Myocyte (in vitro differentiated cells): Measurements from ENCODE around the gene EFHD2. TPM values are rescaled to one million over a fixed set of nuclear protein-coding genes. Genes with fewer than 3 reads are reported as not detected.
A peak's percentile ranks its signal among the peaks of the same experiment; 100 is the strongest.
"Not testable (repeated sequence)": the region's sequence is repeated elsewhere in the genome, so short reads cannot be mapped to it uniquely, and the experiment has no call there.

Experiments used
- DNase-seq: peaks from one replicate; pipeline ENCODE4 v3.0.0-alpha.2; 2012; ENCODE audit warnings: low read depth
- total RNA-seq: library from RNA; depleted of rRNA; stranded (reverse); fragments of >200 nt; gene quantifications from 2 replicates; pipeline ENCODE4 v1.2.3, GENCODE V29; 2014

Gene EFHD2
- total RNA-seq, 1 donor from 2014 or later = 84.4 TPM

DNA sequence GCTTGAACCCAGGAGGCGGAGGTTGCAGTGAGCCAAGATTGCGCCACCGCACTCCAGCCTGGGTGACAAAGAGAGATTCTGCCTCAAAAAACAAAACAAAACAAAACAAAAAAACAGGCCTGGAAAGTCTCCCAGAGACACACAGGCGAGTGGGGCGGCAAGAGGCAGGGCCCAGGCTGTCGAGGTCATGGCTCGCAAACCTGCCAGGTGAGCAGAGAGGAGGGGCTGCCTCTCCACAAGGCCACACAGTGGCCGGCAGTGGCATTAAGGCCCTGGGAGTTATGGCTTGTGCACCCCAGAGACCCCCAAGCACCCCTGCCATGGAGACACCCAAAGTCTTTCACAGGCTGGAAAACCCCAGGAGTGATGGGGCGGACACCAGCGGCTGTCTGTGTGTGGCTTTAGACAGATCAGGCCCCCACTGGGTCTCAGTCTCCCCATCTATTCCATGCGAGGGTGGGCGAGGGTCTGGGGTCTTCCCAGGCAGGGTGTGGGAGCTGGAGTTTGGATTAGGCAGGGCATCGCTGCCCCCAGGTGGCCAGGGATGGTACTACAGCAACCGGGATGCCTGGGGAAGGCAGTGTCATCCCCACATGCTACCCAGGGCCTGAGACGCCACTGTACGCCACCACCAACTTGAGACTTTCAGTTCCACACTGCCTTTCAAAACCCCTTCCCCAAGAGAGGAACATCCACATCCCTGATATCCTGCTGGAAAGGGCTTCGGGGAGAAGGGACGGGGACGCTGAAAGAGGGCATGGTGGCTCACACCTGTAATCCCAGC, 21.3 kb downstream of the EFHD2 start:
- DNase-seq = peak; percentile 66

- DNase-seq = no peak
Observed at GRCh38 chr1:15431571-15431948, 21.9 kb downstream of the EFHD2 start.

DNA sequence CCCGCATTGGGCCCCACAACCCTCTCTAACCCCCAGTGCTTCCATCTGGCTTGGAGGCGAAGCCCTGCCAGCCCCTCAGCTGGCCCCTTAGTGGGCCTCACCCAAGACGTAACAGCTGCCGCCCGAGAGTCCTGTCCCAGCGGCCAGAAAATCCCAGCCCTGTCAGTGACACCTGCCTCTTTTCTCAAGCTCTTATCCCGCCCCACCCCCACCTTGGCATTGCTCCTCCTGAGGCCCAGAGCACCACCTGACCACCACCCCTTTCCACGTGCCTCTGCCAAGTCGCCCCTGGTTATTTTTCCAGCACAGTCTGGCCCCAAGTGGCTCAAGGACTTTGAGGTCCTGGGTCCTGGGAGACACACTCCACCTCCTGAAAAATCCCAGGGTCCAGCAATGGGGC, 22.6 kb downstream of the EFHD2 start:
- peak; percentile 97 for DNase-seq

- no peak for DNase-seq
Observed at GRCh38 chr1:15433471-15433870, 23.8 kb downstream of the EFHD2 start.

DNA sequence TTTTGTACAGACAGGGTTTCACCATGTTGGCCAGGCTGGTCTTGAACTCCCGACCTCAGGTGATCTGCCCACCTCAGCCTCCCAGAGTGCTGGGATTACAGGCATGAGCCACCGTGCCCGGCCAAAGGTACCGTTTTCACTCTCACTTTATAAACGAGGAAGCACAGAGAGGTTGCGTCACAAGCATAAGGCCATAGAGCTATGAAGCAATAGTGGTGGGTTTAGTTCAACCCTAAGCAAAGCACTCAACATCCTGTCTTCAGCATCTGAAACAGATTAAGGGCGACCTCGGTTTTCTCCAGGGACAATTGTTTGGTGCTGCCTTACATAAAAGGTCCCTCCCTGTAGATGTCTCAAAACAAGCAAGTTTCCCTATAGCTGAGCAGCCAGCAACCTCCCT, 25.1 kb downstream of the EFHD2 start:
- not testable (repeated sequence) for DNase-seq

DNA sequence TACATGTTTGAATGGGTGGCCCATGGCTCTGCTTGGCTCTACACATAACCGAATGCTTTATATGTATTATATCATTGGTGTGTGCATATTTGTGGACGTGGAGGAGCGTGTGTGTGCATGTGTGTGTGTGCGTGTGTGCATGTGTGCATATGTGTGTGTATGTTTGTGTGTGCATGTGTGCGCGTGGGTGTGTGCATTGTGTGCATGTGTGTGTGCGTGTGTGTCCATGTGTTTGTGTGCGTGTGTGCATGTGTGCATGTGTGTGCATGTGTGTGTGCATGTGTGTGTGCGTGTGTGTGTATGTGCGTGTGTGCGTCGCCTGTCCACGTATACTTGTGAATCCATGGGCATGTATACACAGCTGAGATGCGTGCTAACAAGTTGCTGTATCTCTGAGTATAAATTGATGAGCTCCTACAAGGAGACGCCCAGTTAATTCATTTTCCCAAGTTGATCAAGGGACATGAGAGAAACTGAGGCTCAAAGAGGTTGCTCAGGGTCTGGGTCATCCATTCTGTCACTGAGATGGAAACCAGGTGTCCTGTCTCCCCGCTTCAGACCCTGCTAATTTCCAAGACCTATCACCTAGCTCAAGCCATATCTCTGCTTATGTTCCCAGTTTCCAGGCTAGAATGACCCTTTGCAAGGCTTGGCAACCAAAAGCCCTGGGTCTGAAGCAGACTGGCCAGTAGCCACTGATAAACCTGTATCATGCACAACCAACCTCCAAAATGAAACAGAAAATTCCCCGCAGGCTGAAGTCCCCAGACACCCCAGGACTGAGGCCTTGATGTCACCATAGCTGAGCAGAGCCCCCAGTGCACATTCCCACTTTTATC, 25.8 kb downstream of the EFHD2 start:
- no peak for DNase-seq

- DNase-seq = no peak
Observed at GRCh38 chr1:15436881-15437442, 27.3 kb downstream of the EFHD2 start.

DNA sequence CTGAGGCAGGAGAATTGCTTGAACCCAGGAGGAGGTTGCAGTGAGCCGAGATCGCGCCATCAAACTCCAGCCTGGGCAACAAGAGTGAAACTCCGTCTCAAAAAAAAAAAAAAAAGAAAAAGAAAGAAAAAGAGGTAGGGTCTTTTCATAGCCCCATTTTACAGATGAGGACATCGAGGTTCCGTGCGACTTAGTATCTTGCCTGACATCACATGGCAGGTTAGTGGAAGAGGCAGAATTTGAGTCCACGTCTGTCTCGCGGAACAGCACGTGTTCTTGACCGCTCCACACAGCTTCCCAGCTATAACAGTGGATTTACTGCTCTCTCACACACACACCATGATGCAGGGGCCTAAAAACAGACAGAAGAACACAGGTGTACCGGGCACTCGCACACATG, 29.6 kb downstream of the EFHD2 start:
- DNase-seq = no peak

DNA sequence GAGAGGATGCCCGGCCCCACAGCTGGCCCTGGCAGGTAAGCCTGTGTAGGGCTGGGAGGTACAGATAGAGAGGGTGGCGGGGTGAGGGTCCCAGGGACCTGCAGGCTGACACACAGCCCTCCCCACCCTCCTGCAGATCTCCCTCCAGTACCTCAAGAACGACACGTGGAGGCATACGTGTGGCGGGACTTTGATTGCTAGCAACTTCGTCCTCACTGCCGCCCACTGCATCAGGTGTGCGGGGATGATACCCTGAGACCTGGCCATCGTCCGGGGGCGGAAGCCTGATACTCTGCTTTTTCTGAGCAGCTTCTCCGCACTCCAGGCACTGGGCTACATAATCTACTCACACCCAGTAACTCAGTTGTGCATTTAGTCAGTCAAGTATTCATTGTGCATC, 30.7 kb downstream of the EFHD2 start:
- DNase-seq = no peak

DNA sequence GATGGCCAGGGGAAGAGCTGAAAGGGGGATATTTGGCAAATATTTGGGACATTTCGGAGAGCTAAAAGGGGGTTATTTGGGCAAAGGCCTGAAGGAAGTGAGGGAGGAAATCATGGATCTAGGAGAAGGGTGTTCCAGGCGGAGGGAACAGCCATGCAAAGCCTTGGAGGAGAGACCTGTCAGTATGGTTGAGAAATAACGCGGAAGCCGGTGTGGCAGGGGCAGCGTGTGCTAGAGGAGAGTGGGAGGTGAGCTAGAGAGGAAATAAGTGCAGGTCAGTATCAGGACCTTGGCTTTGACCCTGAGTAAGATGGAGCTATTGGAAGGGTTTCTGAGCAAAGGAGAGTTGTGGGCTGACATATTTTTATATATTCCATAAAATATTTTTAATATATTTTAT, 31.6 kb downstream of the EFHD2 start:
- DNase-seq = no peak

DNA sequence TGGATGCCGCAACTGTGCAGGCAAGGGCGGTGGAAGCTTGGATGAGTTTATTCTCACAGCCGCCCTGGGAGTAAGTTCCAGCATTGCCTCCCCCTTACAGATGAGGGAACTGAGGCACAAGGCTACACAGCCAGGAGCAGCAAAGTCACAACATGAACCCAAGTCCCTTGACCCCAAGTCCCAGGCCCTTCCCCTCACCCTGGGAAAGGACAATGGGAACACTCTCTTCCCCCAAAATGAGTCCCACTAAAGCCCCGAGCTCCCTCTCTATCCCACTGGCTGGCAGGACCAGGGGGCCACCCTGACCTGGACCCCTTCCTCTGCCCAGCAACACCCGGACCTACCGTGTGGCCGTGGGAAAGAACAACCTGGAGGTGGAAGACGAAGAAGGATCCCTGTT, 32.4 kb downstream of the EFHD2 start:
- no peak for DNase-seq

- no peak for DNase-seq
Observed at GRCh38 chr1:15442759-15443158, 33.1 kb downstream of the EFHD2 start.

GRCh38 chr1:15443281-15443680, 33.6 kb downstream of the EFHD2 start:
- peak; percentile 47 for DNase-seq

DNA sequence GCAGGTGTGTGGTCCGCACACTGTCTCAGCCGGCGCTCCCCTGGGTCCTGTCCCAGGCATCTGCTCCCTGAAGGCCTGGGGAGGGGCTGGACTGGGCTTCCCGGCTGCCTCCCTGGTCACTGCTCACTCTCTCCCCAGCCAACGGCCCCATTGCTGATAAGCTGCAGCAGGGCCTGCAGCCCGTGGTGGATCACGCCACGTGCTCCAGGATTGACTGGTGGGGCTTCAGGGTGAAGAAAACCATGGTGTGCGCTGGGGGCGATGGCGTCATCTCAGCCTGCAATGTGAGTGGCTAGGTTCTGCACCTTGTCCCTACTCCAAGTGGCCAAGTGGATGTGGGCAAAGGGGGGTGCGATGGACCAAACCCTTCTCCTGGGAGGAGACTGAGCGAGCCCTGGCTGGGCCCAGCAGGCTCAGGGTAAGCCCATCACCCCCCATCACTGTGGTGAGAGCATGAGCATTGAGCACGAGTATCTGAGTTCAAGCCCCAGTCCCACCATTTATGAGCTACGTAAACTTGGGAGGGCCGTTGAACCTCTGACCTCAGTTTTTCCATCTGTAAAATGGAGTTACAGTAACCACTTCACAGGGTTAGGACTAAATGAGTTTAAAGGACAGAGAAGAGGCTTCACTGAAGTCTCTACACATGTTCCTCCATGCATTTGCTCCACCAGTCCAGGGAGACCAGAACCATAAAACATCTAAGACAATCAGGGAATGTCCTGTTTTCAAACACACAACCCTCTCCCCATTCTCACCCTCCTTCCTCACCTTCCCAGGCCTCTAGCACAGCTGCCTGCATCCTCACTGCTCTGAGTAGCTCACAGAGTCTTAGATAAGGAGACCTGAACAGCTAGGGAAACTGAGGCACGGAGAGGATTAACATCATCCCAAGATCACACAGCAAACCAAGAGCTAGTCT, 35.0 kb downstream of the EFHD2 start:
- no peak for DNase-seq

DNA sequence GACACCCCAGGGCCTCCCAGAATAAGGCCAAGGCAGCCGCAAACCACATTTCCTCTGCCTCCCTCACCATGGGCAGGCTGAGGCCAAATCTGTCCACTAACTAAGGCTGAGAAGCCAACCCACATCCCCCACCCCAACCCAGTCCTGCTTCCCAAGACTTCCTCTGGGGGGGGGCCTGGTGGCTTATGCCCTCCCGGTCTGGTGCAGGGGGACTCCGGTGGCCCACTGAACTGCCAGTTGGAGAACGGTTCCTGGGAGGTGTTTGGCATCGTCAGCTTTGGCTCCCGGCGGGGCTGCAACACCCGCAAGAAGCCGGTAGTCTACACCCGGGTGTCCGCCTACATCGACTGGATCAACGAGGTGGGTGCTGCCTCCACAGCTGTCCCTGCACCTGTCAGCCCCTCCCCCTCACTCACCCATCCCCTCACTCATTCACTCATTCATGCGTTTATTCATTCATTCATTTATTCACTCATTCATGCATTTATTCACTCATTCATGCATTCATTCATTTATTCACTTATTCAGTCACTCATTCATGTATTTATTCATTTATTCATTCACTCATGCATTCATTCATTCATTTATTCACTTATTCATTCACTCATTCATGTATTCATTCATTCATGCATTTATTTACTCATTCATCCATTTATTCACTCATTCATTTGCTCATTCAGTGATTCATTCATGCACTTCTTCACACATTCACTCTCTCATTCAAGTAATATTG, 35.9 kb downstream of the EFHD2 start:
- DNase-seq = no peak

- DNase-seq = no peak
Observed at GRCh38 chr1:15446212-15446611, 36.5 kb downstream of the EFHD2 start.

GRCh38 chr1:15448877-15449462, 39.3 kb downstream of the EFHD2 start:
- DNase-seq = no peak

- DNase-seq = no peak
Observed at GRCh38 chr1:15449567-15449966, 39.9 kb downstream of the EFHD2 start.

DNA sequence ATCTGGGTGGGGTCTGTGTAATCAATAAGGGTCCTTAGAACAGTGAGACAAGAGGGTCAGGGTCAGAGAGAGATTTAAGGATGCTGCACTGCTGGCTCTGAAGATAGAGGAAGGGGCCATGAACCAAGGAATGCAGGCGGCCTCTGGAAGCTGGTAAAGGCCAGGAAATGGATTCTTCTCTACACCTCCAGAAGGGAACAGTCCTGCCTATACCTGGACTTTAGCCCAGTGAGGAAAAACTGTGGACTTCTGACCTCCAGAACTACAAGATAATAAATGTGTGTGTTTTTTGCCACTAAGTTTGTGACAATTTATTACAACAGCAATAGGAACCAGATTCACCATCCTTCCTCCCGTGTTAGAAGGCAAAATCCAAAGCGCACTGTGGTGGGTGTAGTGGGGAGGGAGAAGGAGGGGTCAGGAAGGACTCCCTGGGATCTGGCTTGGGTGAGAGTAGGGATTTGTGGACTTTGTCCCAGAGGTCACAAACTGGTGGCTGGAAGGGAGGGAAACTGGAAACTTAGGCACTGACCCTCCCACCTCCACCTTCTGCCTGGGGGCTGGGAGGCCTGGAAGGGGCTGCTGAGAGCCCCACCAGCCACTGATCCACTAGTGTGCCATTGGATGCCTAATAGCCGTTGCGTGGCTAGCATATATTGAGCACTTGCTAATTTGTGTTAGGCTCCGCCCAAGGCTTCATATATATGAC, 41.5 kb downstream of the EFHD2 start:
- DNase-seq = no peak
